Renal pelvis (tissue), 4 donors: ENCODE results near the gene PTPN13. TPM values are rescaled to one million over a fixed set of nuclear protein-coding genes. Genes with fewer than 3 reads are reported as not detected.

ENCODE experiments used
- DNase-seq: peaks from one replicate; pipeline ENCODE4 v3.0.0-alpha.2; 2013
- polyA plus RNA-seq, 3 donors: library from polyadenylated mRNA; unstranded; fragments of 120-200 nt; gene quantifications; one replicate each; pipeline ENCODE4 v1.2.1, GENCODE V29; 2013; ENCODE audit not compliant: insufficient read length in 3 of 3

PTPN13 gene
- polyA plus RNA-seq, 3 donors: 116 to 154 (median 151) TPM

- peak; percentile 63 for DNase-seq
Measured at GRCh38 chr4:86582410-86582809, 11.7 kb upstream of the PTPN13 start.

DNA sequence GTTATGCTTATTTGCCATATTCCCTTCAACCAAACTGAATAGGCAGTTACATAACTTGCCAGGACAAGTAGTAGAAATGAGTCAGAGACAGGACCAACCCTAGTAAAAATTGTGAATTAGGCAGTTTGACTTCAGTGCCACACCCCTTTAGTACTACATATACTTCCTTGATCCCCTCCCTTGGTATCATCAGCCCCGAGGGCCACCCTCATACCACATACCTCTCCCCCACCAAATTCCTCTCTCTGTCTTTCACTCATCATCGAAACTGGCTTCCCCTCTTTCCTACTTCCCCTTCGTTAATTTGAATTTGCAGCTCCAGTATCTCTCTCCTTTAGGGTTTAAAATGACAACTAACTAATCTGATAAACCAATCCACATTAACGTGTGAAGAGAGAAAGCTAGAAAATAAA, 7.9 kb upstream of the PTPN13 start:
- no peak for DNase-seq

- DNase-seq: no peak
Measured at GRCh38 chr4:86586626-86587380, 7.3 kb upstream of the PTPN13 start.

DNA sequence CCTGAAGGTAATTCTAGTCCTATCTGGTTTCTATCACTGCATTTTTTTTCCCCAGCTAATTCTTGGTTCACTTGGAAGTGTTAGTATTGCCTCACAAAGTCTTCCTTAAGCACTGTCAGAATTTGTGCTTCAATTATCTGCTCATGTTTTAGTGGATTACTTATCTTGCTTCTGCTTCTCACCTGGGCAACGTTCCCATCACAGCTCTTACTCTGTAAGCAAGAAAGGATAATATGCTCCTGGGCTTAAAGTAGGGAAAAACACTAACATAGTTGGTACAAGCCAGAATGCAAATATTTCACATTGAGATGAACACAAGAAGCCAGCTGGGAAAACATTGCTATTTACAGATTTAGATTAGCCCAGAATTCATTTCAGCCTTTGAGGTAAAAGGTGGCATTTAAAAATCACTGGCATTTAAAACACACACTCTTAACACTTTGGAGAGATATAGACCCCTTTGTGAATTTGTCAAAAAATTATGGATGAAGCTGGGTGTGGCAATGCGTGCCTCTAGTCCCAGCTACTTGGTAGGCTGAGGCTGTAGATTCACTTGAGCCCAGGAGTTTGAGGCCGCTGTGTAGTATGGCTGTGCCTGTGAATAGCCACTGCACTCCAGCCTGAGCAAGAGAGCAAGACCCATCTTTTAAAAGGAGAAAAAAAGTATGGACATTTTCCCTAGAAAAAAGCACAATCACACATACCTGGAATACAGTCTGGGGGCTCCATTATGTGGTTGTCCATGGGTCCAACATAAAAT, 6.6 kb upstream of the PTPN13 start:
- DNase-seq: no peak

DNA sequence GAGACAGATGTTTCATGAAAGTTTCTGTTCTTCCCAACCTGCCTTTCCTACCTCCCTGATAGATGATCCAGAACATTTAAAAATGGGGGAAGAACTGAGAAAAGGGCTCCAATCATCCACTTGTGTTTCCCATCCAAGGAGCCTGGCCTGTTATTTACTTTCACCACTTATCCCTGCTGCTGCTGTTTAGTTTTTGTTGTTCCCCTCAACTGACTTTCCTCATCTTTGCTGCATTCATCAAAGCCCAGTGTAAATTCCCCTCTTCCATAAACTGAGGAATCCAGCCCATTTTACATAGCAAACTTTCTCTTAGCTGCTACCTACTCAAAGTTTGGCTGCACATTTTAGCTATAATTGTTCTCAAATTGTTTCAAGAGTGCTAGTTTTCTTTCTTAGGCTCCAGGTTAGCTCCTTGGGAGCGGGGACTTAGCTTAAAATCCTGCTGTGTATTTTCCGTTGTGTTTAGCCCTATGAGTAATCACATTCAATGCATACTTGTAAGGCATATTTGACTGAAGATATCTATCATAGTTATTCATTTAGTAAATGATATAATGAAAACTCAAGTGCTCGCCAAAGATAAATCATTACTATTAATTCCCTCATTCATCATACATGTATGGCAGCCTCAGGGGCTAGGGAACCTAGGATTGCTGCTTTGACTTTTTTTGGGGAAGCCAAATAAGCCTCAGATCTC, 1.4 kb upstream of the PTPN13 start:
- no peak for DNase-seq

GRCh38 chr4:86594559-86595425, 677 bp downstream of the PTPN13 start:
- peak; percentile 58 for DNase-seq

- DNase-seq: peak; percentile 54
Measured at GRCh38 chr4:86595426-86595805, 1.3 kb downstream of the PTPN13 start.

GRCh38 chr4:86596807-86597206, 2.7 kb downstream of the PTPN13 start:
- DNase-seq: no peak

- no peak for DNase-seq
Measured at GRCh38 chr4:86600007-86600653, 6.0 kb downstream of the PTPN13 start.

DNA sequence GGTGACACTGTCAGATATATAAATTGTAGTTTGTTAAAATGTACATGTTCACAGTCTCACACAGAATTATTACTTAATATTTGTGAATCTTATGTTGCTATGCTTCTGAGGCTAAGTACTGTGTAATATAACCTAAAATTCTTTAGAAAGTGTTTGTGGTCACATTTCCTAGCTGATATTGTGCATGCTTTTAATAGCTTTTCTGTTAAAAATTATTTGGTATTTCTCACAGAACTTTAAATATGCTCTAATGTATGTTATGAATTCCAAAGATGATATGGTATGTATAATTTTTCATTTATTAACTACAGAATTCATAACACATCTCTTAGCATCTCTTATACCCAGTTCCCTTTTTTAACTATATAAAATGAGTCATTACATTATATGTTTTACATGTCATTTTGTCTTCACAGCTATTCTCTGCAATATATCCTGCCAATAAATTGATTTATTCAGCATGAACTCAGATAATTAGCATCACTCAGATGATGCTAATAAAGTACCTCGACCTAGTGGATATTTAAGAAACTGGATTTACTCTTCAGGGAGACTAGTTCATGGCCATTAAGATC, 9.3 kb downstream of the PTPN13 start:
- DNase-seq: no peak

DNA sequence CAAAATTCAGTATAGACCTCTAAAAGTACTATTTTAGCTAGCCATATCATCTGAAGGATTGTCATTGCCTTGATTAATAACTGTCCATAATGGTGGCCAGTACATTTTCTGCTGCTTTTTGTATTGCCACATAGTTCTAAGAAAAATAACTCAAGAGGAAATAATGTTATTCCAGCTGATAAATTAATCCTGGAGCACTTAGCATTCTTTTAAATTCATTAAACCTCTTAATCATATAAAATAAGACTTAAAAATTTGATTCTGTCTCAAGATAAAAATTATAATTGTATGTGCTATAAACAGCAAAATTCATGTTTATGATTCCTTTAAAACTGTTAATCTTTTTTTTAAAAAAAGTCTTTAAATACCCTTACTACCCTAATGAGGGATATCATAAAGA, 12.7 kb downstream of the PTPN13 start:
- no peak for DNase-seq

GRCh38 chr4:86608757-86609375, 14.8 kb downstream of the PTPN13 start:
- no peak for DNase-seq

DNA sequence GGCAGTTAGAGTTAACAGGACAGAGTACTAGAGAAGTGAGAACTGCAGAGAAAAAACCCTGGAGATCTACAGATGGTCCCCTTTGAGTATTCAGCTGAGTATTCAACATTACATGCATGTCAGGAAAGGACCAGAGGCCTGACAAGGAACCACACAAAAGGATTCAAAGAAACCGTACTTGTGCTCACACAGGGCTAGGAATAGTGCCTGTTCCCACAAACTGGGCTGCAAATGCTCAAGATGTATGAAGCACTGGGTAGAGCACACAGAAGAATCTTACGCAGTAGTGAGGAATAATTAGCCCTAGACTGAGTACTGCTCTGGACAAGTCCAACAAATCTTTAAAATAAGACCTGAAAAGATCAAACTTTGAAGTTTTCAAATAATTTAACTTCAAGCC, 17.6 kb downstream of the PTPN13 start:
- no peak for DNase-seq

DNA sequence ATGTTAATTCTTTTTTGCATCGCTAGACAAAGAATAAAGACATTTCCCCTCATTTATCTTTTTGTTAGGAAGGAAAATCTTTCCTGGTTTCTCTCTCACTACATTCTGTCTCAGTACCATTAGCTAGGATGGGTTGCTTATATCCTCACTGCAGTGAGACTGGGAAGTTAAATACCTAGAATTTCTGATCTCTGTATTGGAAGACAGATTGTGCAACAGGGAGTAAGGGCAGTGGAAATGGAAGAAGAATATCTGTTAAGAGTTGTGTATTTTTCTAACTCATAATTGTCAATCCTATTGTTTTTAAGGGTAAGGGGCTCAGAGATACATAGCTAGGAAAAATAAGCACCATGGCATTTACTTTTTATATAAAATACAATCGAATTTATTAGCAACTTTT, 19.6 kb downstream of the PTPN13 start:
- no peak for DNase-seq

GRCh38 chr4:86614865-86615264, 20.8 kb downstream of the PTPN13 start:
- no peak for DNase-seq

GRCh38 chr4:86615501-86615900, 21.4 kb downstream of the PTPN13 start:
- DNase-seq: no peak

- no peak for DNase-seq
Measured at GRCh38 chr4:86619656-86620055, 25.5 kb downstream of the PTPN13 start.

DNA sequence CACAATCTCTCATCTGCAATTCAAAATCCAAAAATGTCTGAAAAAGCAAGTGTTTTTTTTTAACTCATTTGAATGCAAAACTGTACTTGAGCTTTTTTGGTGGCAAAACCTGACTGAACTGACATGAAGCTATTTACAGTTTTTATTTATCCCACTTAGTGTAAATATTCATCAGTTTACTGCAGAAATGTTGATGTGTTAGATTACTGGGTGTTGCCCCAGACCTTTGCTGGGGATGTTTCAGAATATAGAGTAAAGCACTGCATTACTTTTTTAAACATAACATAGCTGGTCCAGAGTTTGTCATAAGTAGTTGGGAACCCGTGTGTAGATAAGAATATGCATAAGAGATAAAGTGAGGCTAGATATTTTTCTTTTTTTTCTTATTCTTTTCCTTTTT, 27.3 kb downstream of the PTPN13 start:
- no peak for DNase-seq

GRCh38 chr4:86626066-86626465, 32.0 kb downstream of the PTPN13 start:
- no peak for DNase-seq

DNA sequence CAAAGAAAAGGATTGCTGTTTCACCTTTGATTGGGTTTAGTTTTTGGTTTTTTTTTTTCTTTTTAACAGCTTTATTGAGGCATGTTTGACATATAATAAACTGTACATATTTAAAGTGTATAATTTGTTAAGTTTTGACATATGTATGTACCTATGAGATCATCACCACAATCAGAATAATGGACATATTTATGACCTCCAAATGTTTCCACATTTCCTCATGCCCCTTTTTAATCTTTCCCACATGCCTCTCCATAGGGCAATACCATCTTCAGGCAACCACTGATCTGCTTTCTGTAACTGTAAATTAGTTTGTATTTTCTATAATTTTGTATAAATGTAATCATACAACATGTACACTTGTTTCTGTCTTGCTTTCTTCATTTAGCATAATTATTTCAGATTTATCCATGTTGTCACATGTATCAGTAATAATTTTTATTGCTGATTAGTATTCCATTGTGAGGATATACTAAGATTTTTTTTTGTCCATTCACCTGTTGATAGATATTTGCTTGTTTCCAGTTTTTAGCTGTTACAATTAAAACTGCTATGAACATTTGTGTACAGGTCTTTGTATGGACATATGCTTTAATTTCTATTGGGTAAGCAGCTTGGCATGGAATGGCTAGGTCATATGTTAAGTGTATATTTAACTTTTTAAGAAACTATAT, 33.5 kb downstream of the PTPN13 start:
- DNase-seq: no peak
